ENCODE measurements around the gene C2CD5. TPM values are rescaled to one million over a fixed set of nuclear protein-coding genes. Genes with fewer than 3 reads are reported as not detected.
"Not testable (repeated sequence)": the region's sequence is repeated elsewhere in the genome, so short reads cannot be mapped to it uniquely, and the experiment has no call there.

Gene C2CD5
- total RNA-seq, 1 donor from 2014 or later, result 41.8 TPM

DNA sequence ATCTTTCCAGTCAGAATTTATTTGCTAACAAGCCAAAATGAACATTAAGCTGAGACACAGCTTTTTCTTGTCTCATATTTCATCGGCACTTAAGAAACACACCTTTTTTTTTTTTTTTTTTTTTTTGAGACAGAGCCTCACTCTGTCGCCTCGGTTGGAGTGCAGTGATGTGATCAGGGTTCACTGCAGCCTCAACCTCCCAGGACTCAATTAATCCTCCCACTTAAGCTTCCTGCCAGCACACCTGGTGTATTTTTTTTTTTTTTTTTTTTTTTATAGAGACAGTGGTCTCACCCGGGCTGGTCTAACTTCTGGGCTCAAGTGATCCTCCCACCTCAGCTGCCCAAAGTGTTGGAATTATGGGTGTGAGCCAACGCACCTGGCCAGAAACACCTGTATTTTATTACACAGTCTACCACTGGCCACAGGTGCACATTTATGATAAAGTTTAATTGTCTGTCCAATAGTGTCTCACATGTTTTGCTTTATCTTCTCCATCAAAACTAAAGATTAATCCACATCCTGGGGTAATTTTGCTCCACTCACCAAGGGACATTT lies 62.7 kb downstream of the C2CD5 start:
- H3K27me3 ChIP-seq (ENCODE audit: control insufficient read depth in 3 of 3, insufficient read depth in 3 of 3, low read length in 3 of 3), result no peaks in the 10 kb centered on the region
- H3K9me3 ChIP-seq (ENCODE audit: control insufficient read depth in 3 of 3, low read length in 3 of 3), result no peaks in the 10 kb centered on the region
- peaks cover 2 to 36% (median 20%) of the 10 kb centered on the region in 3 donors for H3K36me3 ChIP-seq (ENCODE audit: control insufficient read depth in 3 of 3, insufficient read depth in 3 of 3, low read length in 3 of 3)

DNA sequence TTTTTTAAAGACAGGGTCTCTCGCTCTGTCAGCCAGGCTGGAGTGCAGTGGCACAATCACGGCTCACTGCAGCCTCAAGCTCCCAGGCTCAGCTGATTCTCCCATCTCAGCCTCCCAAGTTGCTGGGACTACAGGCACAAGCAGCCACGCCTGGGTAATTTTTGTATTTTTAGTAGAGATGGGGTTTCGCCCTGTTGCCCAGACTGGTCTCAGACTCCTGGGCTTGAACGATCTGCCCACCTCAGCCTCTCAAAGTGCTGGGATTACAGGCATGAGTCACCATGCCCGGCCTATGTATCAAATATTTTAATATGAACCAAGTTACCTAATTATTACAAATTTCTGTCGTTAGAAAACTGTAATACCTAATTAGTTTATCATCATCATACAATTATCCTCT lies 63.5 kb downstream of the C2CD5 start:
- not testable (repeated sequence) for H3K9ac ChIP-seq (ENCODE audit: low read depth in 1 of 3, low read length in 3 of 3); H3K9me3 ChIP-seq (ENCODE audit: control insufficient read depth in 3 of 3, low read length in 3 of 3); H3K27ac ChIP-seq (ENCODE audit: low read depth, low read length); H3K4me1 ChIP-seq (ENCODE audit: control insufficient read depth in 3 of 3, insufficient read depth in 3 of 3, low read length in 3 of 3); H3K27me3 ChIP-seq (ENCODE audit: control insufficient read depth in 3 of 3, insufficient read depth in 3 of 3, low read length in 3 of 3); H3K4me3 ChIP-seq (ENCODE audit: low read length in 3 of 3)
- H3K36me3 ChIP-seq (ENCODE audit: control insufficient read depth in 3 of 3, insufficient read depth in 3 of 3, low read length in 3 of 3), result peaks cover 2 to 36% (median 20%) of the 10 kb centered on the region in 3 donors

More for the DNA sequence above, 62.7 kb downstream of the C2CD5 start:
- H3K9ac ChIP-seq (ENCODE audit: low read depth in 1 of 3, low read length in 3 of 3), result no peak overlapping the region
- no peak overlapping the region for H3K4me3 ChIP-seq (ENCODE audit: low read length in 3 of 3)
- no peak overlapping the region for H3K27ac ChIP-seq (ENCODE audit: low read depth, low read length)
- no peaks in the 10 kb centered on the region for H3K4me1 ChIP-seq (ENCODE audit: control insufficient read depth in 3 of 3, insufficient read depth in 3 of 3, low read length in 3 of 3)

DNA sequence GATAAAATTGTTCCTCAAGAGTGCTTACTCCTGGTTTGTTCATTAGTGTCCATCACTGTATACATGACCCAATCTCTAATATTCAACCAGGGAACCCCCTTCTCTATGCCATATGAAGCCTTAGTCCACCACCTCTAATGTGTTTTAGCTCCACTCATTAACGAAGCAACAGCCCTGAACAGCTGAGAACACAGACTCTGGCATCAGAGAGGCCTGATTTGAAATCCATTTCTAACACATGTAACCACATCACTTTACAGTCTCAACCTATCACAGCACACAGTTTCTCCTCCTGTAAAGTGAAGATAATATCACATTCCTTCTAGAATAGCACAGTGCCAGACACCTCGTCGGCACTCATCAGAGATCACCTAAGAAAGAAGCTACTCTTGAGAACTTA lies 64.3 kb downstream of the C2CD5 start:
- H3K4me1 ChIP-seq (ENCODE audit: control insufficient read depth in 3 of 3, insufficient read depth in 3 of 3, low read length in 3 of 3), result no peaks in the 10 kb centered on the region
- no peak overlapping the region for H3K27ac ChIP-seq (ENCODE audit: low read depth, low read length)
- H3K4me3 ChIP-seq (ENCODE audit: low read length in 3 of 3), result no peak overlapping the region
- H3K9ac ChIP-seq (ENCODE audit: low read depth in 1 of 3, low read length in 3 of 3), result no peak overlapping the region
- H3K27me3 ChIP-seq (ENCODE audit: control insufficient read depth in 3 of 3, insufficient read depth in 3 of 3, low read length in 3 of 3), result no peaks in the 10 kb centered on the region
- H3K36me3 ChIP-seq (ENCODE audit: control insufficient read depth in 3 of 3, insufficient read depth in 3 of 3, low read length in 3 of 3), result peaks cover 2 to 36% (median 20%) of the 10 kb centered on the region in 3 donors
- H3K9me3 ChIP-seq (ENCODE audit: control insufficient read depth in 3 of 3, low read length in 3 of 3), result no peaks in the 10 kb centered on the region

DNA sequence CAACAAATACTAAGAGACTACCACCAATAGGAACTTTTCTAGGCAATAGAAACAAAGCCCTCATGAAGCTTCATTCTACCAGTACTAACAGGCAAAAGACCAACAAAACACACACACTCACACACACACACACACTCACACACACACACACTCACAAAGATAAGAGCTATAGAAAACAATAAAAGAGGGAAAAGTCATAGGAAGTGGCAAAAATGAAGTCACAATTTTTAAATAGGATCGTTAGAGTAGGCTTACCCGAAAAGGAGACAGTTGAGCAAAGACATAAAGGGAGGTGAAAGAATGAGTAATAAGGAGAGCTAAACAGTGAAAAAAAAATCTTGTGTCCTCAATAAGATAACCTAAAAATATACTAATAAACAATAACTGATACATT lies 66.5 kb downstream of the C2CD5 start:
- Histone ChIP-seq H3K4me3 (ENCODE audit: low read length in 3 of 3) (no peak overlapping the region), H3K9me3 (ENCODE audit: control insufficient read depth in 3 of 3, low read length in 3 of 3) (no peaks in the 10 kb centered on the region), H3K36me3 (ENCODE audit: control insufficient read depth in 3 of 3, insufficient read depth in 3 of 3, low read length in 3 of 3) (peaks cover 7 to 27% (median 21%) of the 10 kb centered on the region in 3 donors), H3K4me1 (ENCODE audit: control insufficient read depth in 3 of 3, insufficient read depth in 3 of 3, low read length in 3 of 3) (no peaks in the 10 kb centered on the region), H3K27me3 (ENCODE audit: control insufficient read depth in 3 of 3, insufficient read depth in 3 of 3, low read length in 3 of 3) (no peaks in the 10 kb centered on the region), H3K27ac (ENCODE audit: low read depth, low read length) (no peak overlapping the region), H3K9ac (ENCODE audit: low read depth in 1 of 3, low read length in 3 of 3) (no peak overlapping the region)

DNA sequence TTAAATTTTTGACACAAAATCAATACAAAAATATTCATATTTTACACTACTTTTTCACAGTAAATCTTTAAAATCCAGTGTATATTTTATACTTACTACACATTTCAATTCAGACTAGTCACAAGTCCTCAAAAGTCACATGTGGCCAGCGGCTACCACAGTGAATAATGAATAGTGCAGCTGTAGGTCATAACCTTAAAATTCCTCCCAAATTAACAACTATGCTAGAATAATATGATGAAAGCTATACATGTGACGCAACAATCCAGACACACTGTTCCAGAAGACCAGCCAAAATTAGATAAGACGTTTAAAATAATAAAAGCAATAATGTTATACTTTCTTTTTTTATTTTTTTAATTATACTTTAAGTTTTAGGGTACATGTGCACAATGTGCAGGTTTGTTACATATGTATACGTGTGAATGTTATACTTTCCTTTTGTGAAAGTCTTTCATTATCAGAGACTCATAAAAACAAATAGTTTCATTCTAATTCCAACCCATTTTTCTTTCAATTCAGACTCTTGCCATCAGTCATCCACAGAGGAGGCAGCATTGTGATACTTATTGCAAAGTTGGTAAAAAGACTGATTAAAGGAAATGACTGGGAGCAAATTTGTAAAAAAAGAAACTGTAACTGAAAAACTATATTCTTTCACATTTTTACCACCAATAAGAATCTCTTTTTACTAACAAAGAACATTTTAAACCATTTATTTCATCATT lies 67.0 kb downstream of the C2CD5 start:
- no peak overlapping the region for H3K27ac ChIP-seq (ENCODE audit: low read depth, low read length)
- peaks cover 7 to 27% (median 19%) of the 10 kb centered on the region in 3 donors for H3K36me3 ChIP-seq (ENCODE audit: control insufficient read depth in 3 of 3, insufficient read depth in 3 of 3, low read length in 3 of 3)
- H3K4me1 ChIP-seq (ENCODE audit: control insufficient read depth in 3 of 3, insufficient read depth in 3 of 3, low read length in 3 of 3), result no peaks in the 10 kb centered on the region
- no peaks in the 10 kb centered on the region for H3K9me3 ChIP-seq (ENCODE audit: control insufficient read depth in 3 of 3, low read length in 3 of 3)
- H3K27me3 ChIP-seq (ENCODE audit: control insufficient read depth in 3 of 3, insufficient read depth in 3 of 3, low read length in 3 of 3), result no peaks in the 10 kb centered on the region
- no peak overlapping the region for H3K4me3 ChIP-seq (ENCODE audit: low read length in 3 of 3)
- H3K9ac ChIP-seq (ENCODE audit: low read depth in 1 of 3, low read length in 3 of 3), result no peak overlapping the region

DNA sequence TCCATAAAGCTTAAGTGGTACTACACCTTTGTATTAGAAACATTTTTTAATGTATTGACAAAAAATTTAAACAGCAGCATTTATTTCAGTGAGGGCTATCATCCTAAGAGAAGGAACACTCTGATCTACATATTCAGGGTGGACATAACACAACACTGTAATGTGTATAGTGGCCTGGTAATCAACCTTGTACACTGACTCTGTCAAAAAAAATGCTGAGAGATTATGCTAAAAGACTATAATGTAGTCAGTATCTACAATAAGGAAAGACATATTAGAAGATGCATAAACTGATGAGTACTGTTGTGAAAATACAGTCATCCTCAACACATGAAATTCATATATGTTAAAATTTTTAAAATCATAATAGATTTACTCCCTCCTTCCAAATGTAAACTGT lies 68.2 kb downstream of the C2CD5 start:
- no peaks in the 10 kb centered on the region for H3K9me3 ChIP-seq (ENCODE audit: control insufficient read depth in 3 of 3, low read length in 3 of 3)
- no peak overlapping the region for H3K9ac ChIP-seq (ENCODE audit: low read depth in 1 of 3, low read length in 3 of 3)
- no peaks in the 10 kb centered on the region for H3K27me3 ChIP-seq (ENCODE audit: control insufficient read depth in 3 of 3, insufficient read depth in 3 of 3, low read length in 3 of 3)
- no peaks in the 10 kb centered on the region for H3K4me1 ChIP-seq (ENCODE audit: control insufficient read depth in 3 of 3, insufficient read depth in 3 of 3, low read length in 3 of 3)
- H3K27ac ChIP-seq (ENCODE audit: low read depth, low read length), result no peak overlapping the region
- H3K4me3 ChIP-seq (ENCODE audit: low read length in 3 of 3), result no peak overlapping the region
- peaks cover 7 to 20% (median 16%) of the 10 kb centered on the region in 3 donors for H3K36me3 ChIP-seq (ENCODE audit: control insufficient read depth in 3 of 3, insufficient read depth in 3 of 3, low read length in 3 of 3)

DNA sequence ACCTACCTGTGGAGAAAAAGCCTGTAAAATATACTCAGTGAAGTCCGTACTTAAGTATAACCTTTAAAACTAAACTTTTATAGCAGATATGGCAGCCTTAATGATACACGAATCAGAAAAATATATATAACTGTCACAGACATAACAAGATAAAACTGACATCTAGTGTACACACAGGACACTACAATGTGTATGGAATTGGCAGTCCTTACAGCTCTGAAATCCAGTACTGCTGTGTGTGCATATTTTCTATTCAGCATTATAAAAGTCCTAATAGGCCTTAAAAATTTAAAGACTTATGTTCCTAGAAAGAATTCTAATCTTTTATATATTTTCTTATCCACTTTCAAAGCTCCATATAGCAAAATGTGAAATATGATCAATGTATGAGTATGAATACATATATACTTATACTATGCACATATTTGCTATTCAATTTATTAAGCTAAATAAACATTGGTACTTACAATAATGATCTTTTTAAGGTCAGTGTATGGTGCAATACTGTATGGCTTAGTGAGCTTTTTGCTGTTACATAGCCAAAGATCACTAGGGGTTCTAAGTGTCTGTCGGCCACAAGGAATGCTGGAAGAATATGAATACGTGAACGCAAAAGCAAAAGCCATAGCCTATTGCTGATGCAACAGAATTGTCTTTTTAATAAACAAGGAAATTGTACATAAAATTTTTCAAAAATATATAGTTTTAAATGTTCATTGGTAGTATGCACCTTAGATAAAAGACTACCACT lies 69.2 kb downstream of the C2CD5 start:
- peaks cover 6 to 29% (median 22%) of the 10 kb centered on the region in 3 donors for H3K36me3 ChIP-seq (ENCODE audit: control insufficient read depth in 3 of 3, insufficient read depth in 3 of 3, low read length in 3 of 3)
- H3K4me3 ChIP-seq (ENCODE audit: low read length in 3 of 3), result no peak overlapping the region
- no peak overlapping the region for H3K9ac ChIP-seq (ENCODE audit: low read depth in 1 of 3, low read length in 3 of 3)

DNA sequence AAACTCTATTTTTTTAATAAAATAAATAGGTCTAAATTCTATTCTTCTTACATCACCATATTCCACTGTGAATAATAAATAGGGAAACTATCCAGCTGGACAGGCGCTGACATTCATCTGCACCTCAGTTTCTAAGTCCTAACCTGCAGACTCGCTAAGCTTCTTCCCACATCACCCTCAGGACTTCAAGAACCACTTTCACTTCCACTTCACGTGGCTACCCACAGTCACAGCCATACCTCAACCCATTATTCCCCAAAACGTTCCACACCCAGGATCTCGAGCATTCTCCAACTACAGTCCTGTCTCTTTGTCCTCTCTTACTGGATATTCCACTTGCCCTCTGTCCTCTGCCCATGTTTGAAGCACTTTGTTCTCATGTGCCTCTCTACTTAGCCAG lies 71.1 kb downstream of the C2CD5 start:
- Histone ChIP-seq H3K9ac (ENCODE audit: low read depth in 1 of 3, low read length in 3 of 3) (no peak overlapping the region), H3K9me3 (ENCODE audit: control insufficient read depth in 3 of 3, low read length in 3 of 3) (no peaks in the 10 kb centered on the region)

More for the DNA sequence above, 69.2 kb downstream of the C2CD5 start:
- no peaks in the 10 kb centered on the region for H3K9me3 ChIP-seq (ENCODE audit: control insufficient read depth in 3 of 3, low read length in 3 of 3)
- no peak overlapping the region for H3K27ac ChIP-seq (ENCODE audit: low read depth, low read length)
- no peaks in the 10 kb centered on the region for H3K27me3 ChIP-seq (ENCODE audit: control insufficient read depth in 3 of 3, insufficient read depth in 3 of 3, low read length in 3 of 3)
- no peaks in the 10 kb centered on the region for H3K4me1 ChIP-seq (ENCODE audit: control insufficient read depth in 3 of 3, insufficient read depth in 3 of 3, low read length in 3 of 3)

DNA sequence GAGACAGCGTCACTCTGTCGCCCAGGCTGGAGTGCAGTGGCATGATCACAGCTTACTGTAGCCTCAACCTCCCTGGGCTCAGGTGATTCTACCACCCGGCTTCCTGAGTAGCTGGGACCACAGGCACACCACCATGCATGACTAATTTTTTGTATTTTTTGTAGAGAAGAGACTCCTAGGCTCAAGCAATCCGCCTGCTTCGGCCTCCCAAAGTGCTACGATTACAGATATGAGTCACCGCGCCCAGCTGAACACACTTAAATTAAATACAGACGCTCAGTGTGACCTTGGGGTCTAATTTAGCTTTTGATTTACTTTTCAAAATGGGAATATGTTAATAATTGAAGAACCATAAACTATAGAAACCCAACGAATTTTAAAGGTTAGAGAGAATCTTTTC lies 77.2 kb downstream of the C2CD5 start:
- H3K36me3 ChIP-seq (ENCODE audit: control insufficient read depth in 3 of 3, insufficient read depth in 3 of 3, low read length in 3 of 3), result peaks cover 8 to 28% (median 16%) of the 10 kb centered on the region in 3 donors
- no peaks in the 10 kb centered on the region for H3K4me1 ChIP-seq (ENCODE audit: control insufficient read depth in 3 of 3, insufficient read depth in 3 of 3, low read length in 3 of 3)
- no peaks in the 10 kb centered on the region for H3K27me3 ChIP-seq (ENCODE audit: control insufficient read depth in 3 of 3, insufficient read depth in 3 of 3, low read length in 3 of 3)
- no peak overlapping the region for H3K4me3 ChIP-seq (ENCODE audit: low read length in 3 of 3)
- no peaks in the 10 kb centered on the region for H3K9me3 ChIP-seq (ENCODE audit: control insufficient read depth in 3 of 3, low read length in 3 of 3)
- H3K27ac ChIP-seq (ENCODE audit: low read depth, low read length), result no peak overlapping the region
- no peak overlapping the region for H3K9ac ChIP-seq (ENCODE audit: low read depth in 1 of 3, low read length in 3 of 3)

More for the DNA sequence above, 71.1 kb downstream of the C2CD5 start:
- H3K27ac ChIP-seq (ENCODE audit: low read depth, low read length), result no peak overlapping the region
- H3K4me1 ChIP-seq (ENCODE audit: control insufficient read depth in 3 of 3, insufficient read depth in 3 of 3, low read length in 3 of 3), result no peaks in the 10 kb centered on the region
- peaks cover 12 to 37% (median 26%) of the 10 kb centered on the region in 3 donors for H3K36me3 ChIP-seq (ENCODE audit: control insufficient read depth in 3 of 3, insufficient read depth in 3 of 3, low read length in 3 of 3)
- no peak overlapping the region for H3K4me3 ChIP-seq (ENCODE audit: low read length in 3 of 3)
- H3K27me3 ChIP-seq (ENCODE audit: control insufficient read depth in 3 of 3, insufficient read depth in 3 of 3, low read length in 3 of 3), result no peaks in the 10 kb centered on the region

DNA sequence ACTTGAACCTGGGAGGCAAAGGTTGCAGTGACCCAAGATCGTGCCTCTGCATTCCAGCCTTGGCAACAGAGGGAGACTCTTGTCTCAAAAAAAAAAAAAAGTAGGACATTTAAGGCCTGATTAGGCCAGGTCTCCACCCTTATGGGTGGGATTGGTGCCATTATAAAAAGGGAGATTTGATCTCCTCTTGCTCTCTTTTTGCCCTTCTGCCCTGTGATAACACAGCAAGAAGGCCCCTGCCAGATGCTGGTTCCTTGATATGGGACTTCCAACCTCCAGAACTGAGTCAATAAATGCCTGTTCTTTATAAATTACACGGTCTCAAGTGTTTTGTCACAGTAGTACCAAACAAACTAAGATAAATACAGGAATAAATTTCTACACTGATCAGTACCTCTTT lies 81.0 kb downstream of the C2CD5 start:
- Histone ChIP-seq H3K4me3 (ENCODE audit: low read length in 3 of 3) (no peak overlapping the region), H3K27me3 (ENCODE audit: control insufficient read depth in 3 of 3, insufficient read depth in 3 of 3, low read length in 3 of 3) (no peaks in the 10 kb centered on the region), H3K4me1 (ENCODE audit: control insufficient read depth in 3 of 3, insufficient read depth in 3 of 3, low read length in 3 of 3) (no peaks in the 10 kb centered on the region), H3K9ac (ENCODE audit: low read depth in 1 of 3, low read length in 3 of 3) (no peak overlapping the region), H3K36me3 (ENCODE audit: control insufficient read depth in 3 of 3, insufficient read depth in 3 of 3, low read length in 3 of 3) (peaks cover 0 to 5% (median 2%) of the 10 kb centered on the region in 3 donors), H3K9me3 (ENCODE audit: control insufficient read depth in 3 of 3, low read length in 3 of 3) (no peaks in the 10 kb centered on the region), H3K27ac (ENCODE audit: low read depth, low read length) (no peak overlapping the region)

All from skeletal muscle tissue (tissue), 4 donors.